WTC11 (cell line): ENCODE measurements around the gene TMEM184A. TPM values are rescaled to one million over a fixed set of nuclear protein-coding genes. Genes with fewer than 3 reads are reported as not detected.

Source experiments
- ATAC-seq: fragments of 200-7000 bp; cut with Tn5 transposase; 2 replicates; pipeline ENCODE4 v1.10.0; 2021; ENCODE audit warnings: mild to moderate bottlenecking, moderate library complexity
- CTCF ChIA-PET: fragments of 300-600 bp; sonication (Branson Sonifier 250); formaldehyde crosslinking; loops from one replicate; lab custom pipeline; 2021; ENCODE audit warnings: antibody characterized with exemption; lab: Charles Lee
- POLR2A ChIA-PET: fragments of 350-600 bp; sonication (Branson Sonifier 250); formaldehyde crosslinking; loops from one replicate; lab custom pipeline; 2021; ENCODE audit warnings: antibody characterized with exemption; lab: Charles Lee
- DNase-seq: peaks from one replicate; pipeline ENCODE4 v3.0.0; 2021; ENCODE audit warnings: low spot score
- H3K27ac Mint-ChIP-seq: 2 replicates; pipeline ENCODE4 v1.8.0; 2021; ENCODE audit warnings: mixed read lengths
- H3K27me3 Mint-ChIP-seq: 2 replicates; pipeline ENCODE4 v1.8.0; 2021; ENCODE audit warnings: low read depth, mild to moderate bottlenecking, moderate library complexity, mixed read lengths
- H3K36me3 Mint-ChIP-seq: 2 replicates; pipeline ENCODE4 v1.8.0; 2021; ENCODE audit warnings: mixed read lengths
- H3K4me1 Mint-ChIP-seq: 2 replicates; pipeline ENCODE4 v1.8.0; 2022; ENCODE audit warnings: mixed read lengths
- H3K4me3 Mint-ChIP-seq: 2 replicates; pipeline ENCODE4 v1.8.0; 2021; ENCODE audit warnings: mild to moderate bottlenecking, moderate library complexity, mixed read lengths
- H3K9me3 Mint-ChIP-seq: 2 replicates; pipeline ENCODE4 v1.8.0; 2021; ENCODE audit warnings: mixed read lengths
- FOXK1 ChIP-seq: sonication (generic); formaldehyde crosslinking; IDR thresholded peaks from 2 replicates; pipeline ENCODE4 v1.8.0; 2022; ENCODE audit warnings: mild to moderate bottlenecking, moderate library complexity, missing genetic modification reagents
- FOXP1 ChIP-seq: sonication (generic); formaldehyde crosslinking; IDR thresholded peaks from 2 replicates; pipeline ENCODE4 v1.8.0; 2022; ENCODE audit warnings: missing genetic modification reagents, mild to moderate bottlenecking, moderate library complexity, borderline replicate concordance
- IRF2 ChIP-seq: sonication (generic); formaldehyde crosslinking; IDR thresholded peaks from 2 replicates; pipeline ENCODE4 v1.8.0; 2022; ENCODE audit warnings: low read depth, missing genetic modification reagents, borderline replicate concordance
- NFYB ChIP-seq: sonication (generic); formaldehyde crosslinking; conservative IDR thresholded peaks from 2 replicates; pipeline ENCODE4 v1.8.0; 2022; ENCODE audit warnings: low read depth, missing genetic modification reagents
- OVOL2 ChIP-seq: fragments of 250-450 bp; sonication (Bioruptor Pico); IDR thresholded peaks from 2 replicates; pipeline ENCODE4 v1.9.0; 2021; ENCODE audit warnings: mild to moderate bottlenecking, borderline replicate concordance
- SMAD3 ChIP-seq: sonication (generic); formaldehyde crosslinking; IDR thresholded peaks from 2 replicates; pipeline ENCODE4 v1.8.0; 2022; ENCODE audit warnings: missing genetic modification reagents, mild to moderate bottlenecking, borderline replicate concordance
- ZNF138 ChIP-seq: sonication (generic); formaldehyde crosslinking; conservative IDR thresholded peaks from 2 replicates; pipeline ENCODE4 v1.8.1; 2022; ENCODE audit warnings: mild to moderate bottlenecking, moderate library complexity, missing genetic modification reagents
- ZNF317 ChIP-seq: sonication (generic); formaldehyde crosslinking; IDR thresholded peaks from 2 replicates; pipeline ENCODE4 v1.8.1; 2023; ENCODE audit warnings: low read depth, mild to moderate bottlenecking, moderate library complexity, missing genetic modification reagents, borderline replicate concordance
- total RNA-seq: library from RNA; stranded (reverse); gene quantifications from 3 replicates; pipeline ENCODE4 v1.2.3, GENCODE V29; 2021
- TF ChIP-seq, protein P1 (sequence below): sonication (generic); formaldehyde crosslinking; IDR thresholded peaks from 2 replicates; pipeline ENCODE4 v1.8.0; 2023; ENCODE audit warnings: mild to moderate bottlenecking, missing genetic modification reagents
- TF ChIP-seq, protein P2 (sequence below): sonication (generic); formaldehyde crosslinking; IDR thresholded peaks from 2 replicates; pipeline ENCODE4 v1.8.1; 2023; ENCODE audit warnings: mild to moderate bottlenecking, missing genetic modification reagents
- TF ChIP-seq, protein P3 (sequence below): sonication (generic); formaldehyde crosslinking; IDR thresholded peaks from 2 replicates; pipeline ENCODE4 v1.8.1; 2022; ENCODE audit warnings: missing genetic modification reagents, borderline replicate concordance
- TF ChIP-seq, protein P4 (sequence below): fragments of 250-450 bp; sonication (Bioruptor Pico); IDR thresholded peaks from 2 replicates; pipeline ENCODE4 v1.8.0; 2021; ENCODE audit warnings: mild to moderate bottlenecking
- TF ChIP-seq, protein P5 (sequence below): sonication (generic); formaldehyde crosslinking; IDR thresholded peaks from 2 replicates; pipeline ENCODE4 v1.8.1; 2022; ENCODE audit warnings: mild to moderate bottlenecking, moderate library complexity, missing genetic modification reagents
- TF ChIP-seq, protein P6 (sequence below): fragments of 250-450 bp; sonication (Bioruptor Pico); IDR thresholded peaks from 2 replicates; pipeline ENCODE4 v2.1.2; 2022; ENCODE audit warnings: mild to moderate bottlenecking, moderate library complexity

Gene TMEM184A
- total RNA-seq, 1 experiment from 2014 or later, result 1.4 TPM

DNA sequence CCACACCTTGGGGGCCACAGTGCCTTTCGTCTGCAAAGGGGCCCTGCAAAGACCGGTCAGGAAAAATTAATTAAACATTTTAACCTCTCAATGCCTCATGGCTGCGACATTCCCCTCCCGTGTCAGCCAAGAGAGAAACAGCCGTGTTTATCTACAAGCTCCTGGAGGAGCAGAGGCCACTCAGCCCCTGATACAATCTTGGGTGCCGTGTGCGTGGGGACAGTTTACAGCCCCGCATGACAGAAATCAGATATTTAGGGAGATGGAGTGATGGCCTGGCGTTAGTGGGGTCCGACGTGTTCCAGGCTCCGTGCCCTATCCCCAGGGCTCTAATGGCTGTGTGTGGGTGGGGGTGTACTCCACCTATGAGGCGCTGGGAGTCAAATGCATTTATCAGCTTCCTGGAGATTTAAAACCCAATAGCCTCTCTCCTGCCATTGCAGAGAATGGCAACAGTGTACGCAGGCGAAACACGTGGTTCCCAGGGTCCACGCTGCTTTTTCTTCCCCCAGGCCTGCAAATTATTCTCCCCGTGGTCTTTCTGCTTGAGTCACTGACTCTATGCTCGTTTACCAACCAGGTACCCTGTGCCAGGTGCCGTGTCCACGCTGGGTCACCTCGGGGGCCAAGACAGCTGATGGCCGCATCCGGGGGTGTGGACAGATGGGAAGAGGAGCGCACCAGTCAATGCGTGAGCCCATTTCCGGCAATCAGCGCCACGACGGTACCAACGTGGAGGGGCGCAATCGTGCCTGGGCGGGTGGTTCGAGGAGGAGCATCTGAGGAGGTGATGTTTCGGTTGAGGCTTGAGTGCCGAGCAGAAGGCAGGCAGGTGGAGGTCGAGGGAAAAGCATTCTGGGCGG lies 40.4 kb upstream of the TMEM184A start:
- TF ChIP-seq, protein P1, sequence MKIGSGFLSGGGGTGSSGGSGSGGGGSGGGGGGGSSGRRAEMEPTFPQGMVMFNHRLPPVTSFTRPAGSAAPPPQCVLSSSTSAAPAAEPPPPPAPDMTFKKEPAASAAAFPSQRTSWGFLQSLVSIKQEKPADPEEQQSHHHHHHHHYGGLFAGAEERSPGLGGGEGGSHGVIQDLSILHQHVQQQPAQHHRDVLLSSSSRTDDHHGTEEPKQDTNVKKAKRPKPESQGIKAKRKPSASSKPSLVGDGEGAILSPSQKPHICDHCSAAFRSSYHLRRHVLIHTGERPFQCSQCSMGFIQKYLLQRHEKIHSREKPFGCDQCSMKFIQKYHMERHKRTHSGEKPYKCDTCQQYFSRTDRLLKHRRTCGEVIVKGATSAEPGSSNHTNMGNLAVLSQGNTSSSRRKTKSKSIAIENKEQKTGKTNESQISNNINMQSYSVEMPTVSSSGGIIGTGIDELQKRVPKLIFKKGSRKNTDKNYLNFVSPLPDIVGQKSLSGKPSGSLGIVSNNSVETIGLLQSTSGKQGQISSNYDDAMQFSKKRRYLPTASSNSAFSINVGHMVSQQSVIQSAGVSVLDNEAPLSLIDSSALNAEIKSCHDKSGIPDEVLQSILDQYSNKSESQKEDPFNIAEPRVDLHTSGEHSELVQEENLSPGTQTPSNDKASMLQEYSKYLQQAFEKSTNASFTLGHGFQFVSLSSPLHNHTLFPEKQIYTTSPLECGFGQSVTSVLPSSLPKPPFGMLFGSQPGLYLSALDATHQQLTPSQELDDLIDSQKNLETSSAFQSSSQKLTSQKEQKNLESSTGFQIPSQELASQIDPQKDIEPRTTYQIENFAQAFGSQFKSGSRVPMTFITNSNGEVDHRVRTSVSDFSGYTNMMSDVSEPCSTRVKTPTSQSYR (CRISPR knock-in tag), result no peak
- TF ChIP-seq IRF2 (no peak), NFYB (CRISPR knock-in tag) (no peak), ZNF138 (CRISPR knock-in tag) (no peak), FOXK1 (CRISPR knock-in tag) (no peak), ZNF317 (no peak), SMAD3 (no peak), OVOL2 (CRISPR knock-in tag) (no peak), FOXP1 (CRISPR knock-in tag) (no peak)
- TF ChIP-seq, protein P2, sequence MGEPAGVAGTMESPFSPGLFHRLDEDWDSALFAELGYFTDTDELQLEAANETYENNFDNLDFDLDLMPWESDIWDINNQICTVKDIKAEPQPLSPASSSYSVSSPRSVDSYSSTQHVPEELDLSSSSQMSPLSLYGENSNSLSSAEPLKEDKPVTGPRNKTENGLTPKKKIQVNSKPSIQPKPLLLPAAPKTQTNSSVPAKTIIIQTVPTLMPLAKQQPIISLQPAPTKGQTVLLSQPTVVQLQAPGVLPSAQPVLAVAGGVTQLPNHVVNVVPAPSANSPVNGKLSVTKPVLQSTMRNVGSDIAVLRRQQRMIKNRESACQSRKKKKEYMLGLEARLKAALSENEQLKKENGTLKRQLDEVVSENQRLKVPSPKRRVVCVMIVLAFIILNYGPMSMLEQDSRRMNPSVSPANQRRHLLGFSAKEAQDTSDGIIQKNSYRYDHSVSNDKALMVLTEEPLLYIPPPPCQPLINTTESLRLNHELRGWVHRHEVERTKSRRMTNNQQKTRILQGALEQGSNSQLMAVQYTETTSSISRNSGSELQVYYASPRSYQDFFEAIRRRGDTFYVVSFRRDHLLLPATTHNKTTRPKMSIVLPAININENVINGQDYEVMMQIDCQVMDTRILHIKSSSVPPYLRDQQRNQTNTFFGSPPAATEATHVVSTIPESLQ (CRISPR knock-in tag), result no peak
- TF ChIP-seq, protein P3, sequence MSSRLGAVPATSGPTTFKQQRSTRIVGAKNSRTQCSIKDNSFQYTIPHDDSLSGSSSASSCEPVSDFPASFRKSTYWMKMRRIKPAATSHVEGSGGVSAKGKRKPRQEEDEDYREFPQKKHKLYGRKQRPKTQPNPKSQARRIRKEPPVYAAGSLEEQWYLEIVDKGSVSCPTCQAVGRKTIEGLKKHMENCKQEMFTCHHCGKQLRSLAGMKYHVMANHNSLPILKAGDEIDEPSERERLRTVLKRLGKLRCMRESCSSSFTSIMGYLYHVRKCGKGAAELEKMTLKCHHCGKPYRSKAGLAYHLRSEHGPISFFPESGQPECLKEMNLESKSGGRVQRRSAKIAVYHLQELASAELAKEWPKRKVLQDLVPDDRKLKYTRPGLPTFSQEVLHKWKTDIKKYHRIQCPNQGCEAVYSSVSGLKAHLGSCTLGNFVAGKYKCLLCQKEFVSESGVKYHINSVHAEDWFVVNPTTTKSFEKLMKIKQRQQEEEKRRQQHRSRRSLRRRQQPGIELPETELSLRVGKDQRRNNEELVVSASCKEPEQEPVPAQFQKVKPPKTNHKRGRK, result no peak
- TF ChIP-seq, protein P4, sequence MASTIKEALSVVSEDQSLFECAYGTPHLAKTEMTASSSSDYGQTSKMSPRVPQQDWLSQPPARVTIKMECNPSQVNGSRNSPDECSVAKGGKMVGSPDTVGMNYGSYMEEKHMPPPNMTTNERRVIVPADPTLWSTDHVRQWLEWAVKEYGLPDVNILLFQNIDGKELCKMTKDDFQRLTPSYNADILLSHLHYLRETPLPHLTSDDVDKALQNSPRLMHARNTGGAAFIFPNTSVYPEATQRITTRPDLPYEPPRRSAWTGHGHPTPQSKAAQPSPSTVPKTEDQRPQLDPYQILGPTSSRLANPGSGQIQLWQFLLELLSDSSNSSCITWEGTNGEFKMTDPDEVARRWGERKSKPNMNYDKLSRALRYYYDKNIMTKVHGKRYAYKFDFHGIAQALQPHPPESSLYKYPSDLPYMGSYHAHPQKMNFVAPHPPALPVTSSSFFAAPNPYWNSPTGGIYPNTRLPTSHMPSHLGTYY (CRISPR knock-in tag), result no peak
- TF ChIP-seq, protein P5, sequence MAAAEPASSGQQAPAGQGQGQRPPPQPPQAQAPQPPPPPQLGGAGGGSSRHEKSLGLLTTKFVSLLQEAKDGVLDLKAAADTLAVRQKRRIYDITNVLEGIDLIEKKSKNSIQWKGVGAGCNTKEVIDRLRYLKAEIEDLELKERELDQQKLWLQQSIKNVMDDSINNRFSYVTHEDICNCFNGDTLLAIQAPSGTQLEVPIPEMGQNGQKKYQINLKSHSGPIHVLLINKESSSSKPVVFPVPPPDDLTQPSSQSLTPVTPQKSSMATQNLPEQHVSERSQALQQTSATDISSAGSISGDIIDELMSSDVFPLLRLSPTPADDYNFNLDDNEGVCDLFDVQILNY (CRISPR knock-in tag), result no peak
- TF ChIP-seq, protein P6, sequence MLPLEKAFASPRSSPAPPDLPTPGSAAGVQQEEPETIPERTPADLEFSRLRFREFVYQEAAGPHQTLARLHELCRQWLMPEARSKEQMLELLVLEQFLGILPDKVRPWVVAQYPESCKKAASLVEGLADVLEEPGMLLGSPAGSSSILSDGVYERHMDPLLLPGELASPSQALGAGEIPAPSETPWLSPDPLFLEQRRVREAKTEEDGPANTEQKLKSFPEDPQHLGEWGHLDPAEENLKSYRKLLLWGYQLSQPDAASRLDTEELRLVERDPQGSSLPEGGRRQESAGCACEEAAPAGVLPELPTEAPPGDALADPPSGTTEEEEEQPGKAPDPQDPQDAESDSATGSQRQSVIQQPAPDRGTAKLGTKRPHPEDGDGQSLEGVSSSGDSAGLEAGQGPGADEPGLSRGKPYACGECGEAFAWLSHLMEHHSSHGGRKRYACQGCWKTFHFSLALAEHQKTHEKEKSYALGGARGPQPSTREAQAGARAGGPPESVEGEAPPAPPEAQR (CRISPR knock-in tag), result no peak
- Mint-ChIP-seq H3K4me1 (peaks cover 3% of the 10 kb centered on the region), H3K27ac (no peak overlapping the region; the same call in 1 of the 2 replicates), H3K27me3 (peaks cover 2% of the 10 kb centered on the region; the same call in 1 of the 2 replicates), H3K36me3 (no peaks in the 10 kb centered on the region), H3K9me3 (no peaks in the 10 kb centered on the region), H3K4me3 (no peak overlapping the region)
- POLR2A ChIA-PET, result no interaction called here
- no peak for DNase-seq
- CTCF ChIA-PET, result interaction anchor here (0.6 kb wide), 1 partner anchor 801 kb away, joined by 4 read pairs; no protein-coding TSS in a partner anchor
- ATAC-seq, result no peak
